Type B pancreatic cell (in vitro differentiated cells): ENCODE results near the gene PRKCE. TPM values are rescaled to one million over a fixed set of nuclear protein-coding genes. Genes with fewer than 3 reads are reported as not detected.
"Not testable (repeated sequence)": the region's sequence is repeated elsewhere in the genome, so short reads cannot be mapped to it uniquely, and the experiment has no call there.

ENCODE experiments used
- DNase-seq: peaks from one replicate; pipeline ENCODE4 v3.0.0; 2021; ENCODE audit warnings: mixed read lengths; ENCODE audit not compliant: unreplicated experiment; ENCODE audit errors: extremely low spot score
- H3K27ac Mint-ChIP-seq: 2 replicates; pipeline ENCODE4 v1.8.0; 2021; ENCODE audit warnings: mild to moderate bottlenecking, mixed read lengths
- H3K27me3 Mint-ChIP-seq: 2 replicates; pipeline ENCODE4 v1.8.0; 2021; ENCODE audit warnings: mixed read lengths
- H3K36me3 Mint-ChIP-seq: 2 replicates; pipeline ENCODE4 v1.8.0; 2021; ENCODE audit warnings: mixed read lengths
- H3K4me1 Mint-ChIP-seq: one replicate; pipeline ENCODE4 v1.8.0; 2021; ENCODE audit warnings: mixed read lengths; ENCODE audit not compliant: unreplicated experiment
- H3K4me3 Mint-ChIP-seq: 2 replicates; pipeline ENCODE4 v1.8.0; 2021; ENCODE audit warnings: mild to moderate bottlenecking, mixed read lengths
- H3K9me3 Mint-ChIP-seq: 2 replicates; pipeline ENCODE4 v1.8.0; 2021; ENCODE audit warnings: mixed read lengths
- total RNA-seq: library from RNA; stranded (reverse); gene quantifications from 2 replicates; pipeline ENCODE4 v1.2.1, GENCODE V29; 2021; ENCODE audit warnings: low replicate concordance
- TF ChIP-seq, protein P1 (sequence below): fragments of 200-600 bp; sonication (generic); conservative IDR thresholded peaks from 2 replicates; pipeline ENCODE4 v1.5.0; 2021; ENCODE audit warnings: antibody characterized with exemption, mild to moderate bottlenecking

PRKCE gene
- total RNA-seq, 1 donor from 2014 or later, result 21.2 TPM

DNA sequence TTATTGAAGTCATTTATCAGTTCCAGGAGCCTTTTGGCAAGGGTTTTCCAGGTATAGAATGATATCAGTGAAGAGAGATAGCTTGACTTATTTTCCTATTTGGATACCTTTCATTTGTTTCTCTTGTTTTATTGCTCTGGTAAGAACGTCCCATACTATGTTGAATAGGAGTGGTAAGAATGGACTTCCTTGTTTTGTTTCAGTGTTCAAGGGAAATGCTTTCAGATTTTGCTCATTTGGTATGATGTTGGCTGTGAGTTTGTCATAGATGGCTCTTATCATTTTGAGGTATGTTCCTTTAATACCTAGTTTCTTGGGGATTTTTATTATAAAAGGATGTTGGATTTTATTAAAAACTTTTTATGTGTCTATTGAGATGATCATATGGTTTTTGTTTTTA, 558.6 kb downstream of the PRKCE start:
- Mint-ChIP-seq H3K36me3 (no peaks in the 10 kb centered on the region), H3K9me3 (peaks cover 5% of the 10 kb centered on the region), H3K27me3 (no peaks in the 10 kb centered on the region), H3K27ac (no peak overlapping the region), H3K4me3 (no peak overlapping the region), H3K4me1 (no peaks in the 10 kb centered on the region)
- DNase-seq, result no peak
- TF ChIP-seq, protein P1, sequence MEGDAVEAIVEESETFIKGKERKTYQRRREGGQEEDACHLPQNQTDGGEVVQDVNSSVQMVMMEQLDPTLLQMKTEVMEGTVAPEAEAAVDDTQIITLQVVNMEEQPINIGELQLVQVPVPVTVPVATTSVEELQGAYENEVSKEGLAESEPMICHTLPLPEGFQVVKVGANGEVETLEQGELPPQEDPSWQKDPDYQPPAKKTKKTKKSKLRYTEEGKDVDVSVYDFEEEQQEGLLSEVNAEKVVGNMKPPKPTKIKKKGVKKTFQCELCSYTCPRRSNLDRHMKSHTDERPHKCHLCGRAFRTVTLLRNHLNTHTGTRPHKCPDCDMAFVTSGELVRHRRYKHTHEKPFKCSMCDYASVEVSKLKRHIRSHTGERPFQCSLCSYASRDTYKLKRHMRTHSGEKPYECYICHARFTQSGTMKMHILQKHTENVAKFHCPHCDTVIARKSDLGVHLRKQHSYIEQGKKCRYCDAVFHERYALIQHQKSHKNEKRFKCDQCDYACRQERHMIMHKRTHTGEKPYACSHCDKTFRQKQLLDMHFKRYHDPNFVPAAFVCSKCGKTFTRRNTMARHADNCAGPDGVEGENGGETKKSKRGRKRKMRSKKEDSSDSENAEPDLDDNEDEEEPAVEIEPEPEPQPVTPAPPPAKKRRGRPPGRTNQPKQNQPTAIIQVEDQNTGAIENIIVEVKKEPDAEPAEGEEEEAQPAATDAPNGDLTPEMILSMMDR, result no peak

DNA sequence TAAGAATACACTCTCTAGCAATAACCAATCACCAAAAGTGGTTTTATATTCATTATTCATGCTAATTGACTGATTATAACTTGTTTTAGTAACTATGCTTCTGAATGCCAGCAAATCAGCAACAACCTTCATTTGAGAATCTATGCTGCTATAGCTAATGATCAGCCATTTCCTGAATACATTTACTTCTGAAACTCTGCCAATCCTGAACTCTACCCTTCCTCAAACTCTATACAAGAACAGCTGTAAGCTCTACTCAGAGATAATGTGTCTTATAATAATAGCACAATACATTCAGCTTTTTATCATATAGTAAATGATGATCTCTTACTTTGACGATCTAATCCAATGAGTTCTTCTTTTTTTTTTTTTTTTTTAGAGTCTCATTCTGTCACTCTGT, 560.0 kb downstream of the PRKCE start:
- Mint-ChIP-seq H3K9me3 (peaks cover 5% of the 10 kb centered on the region), H3K36me3 (no peaks in the 10 kb centered on the region), H3K27ac (no peak overlapping the region), H3K4me1 (no peaks in the 10 kb centered on the region), H3K4me3 (no peak overlapping the region), H3K27me3 (no peaks in the 10 kb centered on the region)
- TF ChIP-seq, protein P1, result no peak
- no peak for DNase-seq

- H3K4me1 Mint-ChIP-seq, result no peaks in the 10 kb centered on the region
- peaks cover 6% of the 10 kb centered on the region for H3K9me3 Mint-ChIP-seq
Measured at GRCh38 chr2:46213906-46214305, 562.4 kb downstream of the PRKCE start.

GRCh38 chr2:46216213-46216612, 564.7 kb downstream of the PRKCE start:
- peaks cover 12% of the 10 kb centered on the region for H3K9me3 Mint-ChIP-seq
- no peaks in the 10 kb centered on the region for H3K36me3 Mint-ChIP-seq
- TF ChIP-seq, protein P1, result no peak
- DNase-seq, result no peak
- no peak overlapping the region for H3K4me3 Mint-ChIP-seq
- H3K27me3 Mint-ChIP-seq, result peaks cover 7% of the 10 kb centered on the region
- no peaks in the 10 kb centered on the region for H3K4me1 Mint-ChIP-seq
- H3K27ac Mint-ChIP-seq, result no peak overlapping the region

More at GRCh38 chr2:46213906-46214305, 562.4 kb downstream of the PRKCE start:
- TF ChIP-seq, protein P1, result no peak
- Mint-ChIP-seq H3K36me3 (no peaks in the 10 kb centered on the region), H3K27ac (no peak overlapping the region), H3K4me3 (no peak overlapping the region), H3K27me3 (no peaks in the 10 kb centered on the region)
- no peak for DNase-seq

DNA sequence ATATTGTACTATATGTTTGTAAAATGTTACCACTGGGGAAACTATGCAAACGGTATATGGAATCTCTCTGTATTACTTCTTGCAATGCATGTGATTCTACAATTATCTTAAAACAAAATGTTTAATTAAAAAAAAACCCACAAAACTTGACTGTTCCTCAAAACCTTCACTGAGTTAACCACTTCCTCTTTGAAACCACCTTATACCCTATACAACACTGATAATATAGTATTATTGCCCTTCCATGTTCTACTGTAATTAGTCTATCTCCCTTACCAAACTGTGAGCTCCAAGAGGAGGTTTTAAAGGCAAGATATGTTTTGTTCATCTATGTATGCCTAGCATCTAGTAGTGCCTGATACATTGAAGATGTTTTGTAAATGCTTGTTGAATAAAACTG, 572.0 kb downstream of the PRKCE start:
- H3K27ac Mint-ChIP-seq, H3K27me3 Mint-ChIP-seq, H3K9me3 Mint-ChIP-seq, H3K36me3 Mint-ChIP-seq, DNase-seq, H3K4me1 Mint-ChIP-seq, H3K4me3 Mint-ChIP-seq: not testable (repeated sequence)

- H3K36me3 Mint-ChIP-seq, result no peaks in the 10 kb centered on the region
- H3K9me3 Mint-ChIP-seq, result no peaks in the 10 kb centered on the region
- DNase-seq, result no peak
- peaks cover 8% of the 10 kb centered on the region for H3K4me1 Mint-ChIP-seq
- H3K27me3 Mint-ChIP-seq, result peaks cover 5% of the 10 kb centered on the region
- no peak overlapping the region for H3K4me3 Mint-ChIP-seq
- TF ChIP-seq, protein P1, result no peak
- H3K27ac Mint-ChIP-seq, result peak overlapping the region; percentile 62
Measured at GRCh38 chr2:46225150-46225625, 573.7 kb downstream of the PRKCE start.
